ENCODE measurements around the gene SP7. TPM values are rescaled to one million over a fixed set of nuclear protein-coding genes. Genes with fewer than 3 reads are reported as not detected.
A peak's percentile ranks its signal among the peaks of the same experiment; 100 is the strongest.
"Not testable (repeated sequence)": the region's sequence is repeated elsewhere in the genome, so short reads cannot be mapped to it uniquely, and the experiment has no call there.

The SP7 gene
- total RNA-seq, 1 donor from 2014 or later, result not detected

- H3K4me3 ChIP-seq (ENCODE audit: low read depth, low read length), result no peak overlapping the region
- DNase-seq (ENCODE audit: low read depth), result no peak
- TF ChIP-seq CTCF (conservative IDR thresholded peaks at IDR 0.05; ENCODE audit: low read depth, low read length), result no peak
Observed at GRCh38 chr12:53298164-53298563, 38.0 kb downstream of the SP7 start.

- H3K4me3 ChIP-seq (ENCODE audit: low read depth, low read length); DNase-seq (ENCODE audit: low read depth): not testable (repeated sequence)
Observed at GRCh38 chr12:53297106-53297505, 39.0 kb downstream of the SP7 start.

- peak overlapping the region; percentile 60 for H3K4me3 ChIP-seq (ENCODE audit: low read depth, low read length)
- no peak for DNase-seq (ENCODE audit: low read depth)
- TF ChIP-seq CTCF (conservative IDR thresholded peaks at IDR 0.05; ENCODE audit: low read depth, low read length), result no peak
Observed at GRCh38 chr12:53295891-53296219, 40.3 kb downstream of the SP7 start.

GRCh38 chr12:53295070-53295890 lies 40.9 kb downstream of the SP7 start, which contains the start of gene PFDN5:
PFDN5 (plus strand) TSS chr12:53295542; CDS start chr12:53295568, 26 bp downstream.
- peak within 1 kb of the TSS; percentile 60 for H3K4me3 ChIP-seq (ENCODE audit: low read depth, low read length)
- DNase-seq (ENCODE audit: low read depth), result peak; percentile 39
- no peak for TF ChIP-seq CTCF (conservative IDR thresholded peaks at IDR 0.05; ENCODE audit: low read depth, low read length)

- TF ChIP-seq CTCF (conservative IDR thresholded peaks at IDR 0.05; ENCODE audit: low read depth, low read length), result no peak
- DNase-seq (ENCODE audit: low read depth), result no peak
- H3K4me3 ChIP-seq (ENCODE audit: low read depth, low read length), result no peak overlapping the region
Observed at GRCh38 chr12:53292426-53292825, 43.7 kb downstream of the SP7 start.

GRCh38 chr12:53290661-53291060 lies 45.5 kb downstream of the SP7 start:
- H3K4me3 ChIP-seq (ENCODE audit: low read depth, low read length), result no peak overlapping the region
- no peak for DNase-seq (ENCODE audit: low read depth)
- TF ChIP-seq CTCF (conservative IDR thresholded peaks at IDR 0.05; ENCODE audit: low read depth, low read length), result no peak

- no peak for TF ChIP-seq CTCF (conservative IDR thresholded peaks at IDR 0.05; ENCODE audit: low read depth, low read length)
- no peak overlapping the region for H3K4me3 ChIP-seq (ENCODE audit: low read depth, low read length)
- no peak for DNase-seq (ENCODE audit: low read depth)
Observed at GRCh38 chr12:53289891-53290290, 46.3 kb downstream of the SP7 start.
